Cortex of kidney (tissue), 1 donor: ENCODE data around the gene ASIC4.

ENCODE experiments used
- DNase-seq: peaks from one replicate; lab custom pipeline; 2025; lab: John Stamatoyannopoulos, UW

Gene ASIC4

DNA sequence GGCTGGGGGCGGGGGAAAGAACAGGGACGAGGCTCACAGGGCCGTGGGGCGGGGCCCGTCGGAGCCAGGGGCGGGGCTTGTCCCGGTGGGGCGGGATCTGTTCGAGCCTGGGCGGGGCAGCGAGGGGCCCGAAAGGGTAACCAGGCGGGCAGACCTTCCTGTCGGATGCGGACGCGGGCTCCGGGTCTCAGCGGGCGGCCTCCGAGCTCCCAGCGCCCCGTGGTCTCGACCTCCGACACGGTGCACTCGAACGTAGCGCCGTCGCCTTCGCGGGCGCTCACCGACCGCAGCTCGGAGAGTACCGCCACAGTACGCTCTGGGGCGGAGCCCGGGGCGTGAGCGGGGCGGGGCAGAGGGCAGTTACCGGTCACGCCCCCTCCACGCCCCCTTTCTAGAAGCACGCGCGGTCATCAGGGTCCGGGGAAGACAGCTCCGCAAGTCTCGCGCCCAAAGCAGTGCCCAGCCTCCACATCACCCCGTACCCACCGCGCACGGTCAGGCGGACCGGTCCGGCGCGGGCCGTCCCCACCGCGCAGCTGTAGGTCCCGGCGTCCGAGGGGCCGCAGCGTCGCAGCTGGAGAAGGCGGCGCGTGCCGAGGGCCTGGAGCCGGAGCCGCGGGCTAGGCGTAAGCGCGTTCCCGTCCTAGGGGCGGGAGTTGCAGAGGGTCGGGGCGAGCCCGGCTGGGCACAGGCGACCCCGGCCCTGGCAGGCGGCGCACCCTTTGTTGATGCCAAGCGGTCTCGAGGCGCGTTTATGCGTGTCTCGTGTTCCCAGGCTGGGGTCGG lies 38.3 kb downstream of the ASIC4 start:
- DNase-seq = no peak

GRCh38 chr2:219553168-219553417 lies 38.8 kb downstream of the ASIC4 start:
- no peak for DNase-seq

DNA sequence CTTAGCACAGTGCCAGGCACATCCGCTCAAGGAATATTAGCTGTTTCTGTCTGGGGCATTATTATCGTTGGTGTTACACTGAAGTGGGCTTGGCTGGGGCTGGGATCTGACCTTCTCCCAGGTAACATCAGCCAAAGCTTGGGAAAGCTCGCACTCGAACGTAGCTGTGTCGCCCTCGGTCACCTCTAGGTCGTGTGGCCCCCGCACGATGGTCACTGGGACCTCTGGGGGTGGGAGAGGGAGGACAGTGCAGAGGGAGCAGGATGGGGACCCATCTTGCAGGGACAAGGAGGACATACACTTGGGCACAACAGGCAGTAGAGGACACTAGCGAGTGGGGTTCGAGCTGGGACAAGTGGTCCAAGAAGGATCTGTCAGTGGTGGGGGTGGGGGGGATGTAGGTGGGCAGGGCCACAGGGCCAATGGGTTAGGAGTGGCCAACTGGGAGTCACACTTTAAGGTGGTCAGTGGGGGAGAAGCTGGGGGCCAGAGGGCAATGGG lies 39.2 kb downstream of the ASIC4 start:
- no peak for DNase-seq

GRCh38 chr2:219554350-219554749 lies 40.1 kb downstream of the ASIC4 start:
- DNase-seq = no peak

DNA sequence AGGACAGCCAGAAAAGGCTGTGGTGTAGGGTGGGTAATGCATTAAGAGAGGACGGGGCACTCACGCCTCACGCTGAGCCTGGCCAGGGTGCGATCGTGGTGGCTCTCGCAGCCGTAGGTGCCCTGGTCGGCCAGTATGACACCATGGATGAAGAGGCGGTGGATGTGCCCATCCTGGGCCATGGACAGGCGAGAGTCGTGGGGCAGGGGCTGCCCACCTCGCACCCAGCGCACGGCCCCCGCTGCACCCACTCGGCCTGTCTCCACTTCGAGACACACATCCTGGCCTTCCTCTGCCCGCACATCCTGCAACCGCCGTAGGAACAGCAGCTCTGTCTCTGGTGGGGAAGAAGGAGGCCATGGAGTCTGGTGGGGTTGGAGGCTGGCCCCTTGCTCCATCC lies 41.7 kb downstream of the ASIC4 start:
- DNase-seq = no peak

DNA sequence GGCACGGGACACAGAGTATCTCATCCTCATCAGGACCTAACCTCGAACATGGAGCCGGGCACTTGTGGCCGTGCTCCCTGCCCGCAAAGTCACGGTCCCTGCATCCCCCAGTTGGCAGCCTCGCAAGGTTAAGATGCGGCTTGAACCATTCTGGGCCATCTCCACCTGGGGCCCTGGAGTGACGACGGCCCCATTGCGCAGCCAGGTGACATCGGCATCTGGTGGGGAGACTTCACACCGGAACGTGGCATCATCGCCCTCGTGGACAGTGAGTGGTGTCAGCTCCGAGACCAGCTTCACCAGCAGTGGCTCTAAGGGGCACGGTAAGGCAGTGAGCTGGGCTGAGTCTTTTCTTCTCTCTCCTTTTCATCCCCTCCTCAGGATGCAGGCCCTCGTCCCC lies 42.1 kb downstream of the ASIC4 start:
- DNase-seq = no peak

DNA sequence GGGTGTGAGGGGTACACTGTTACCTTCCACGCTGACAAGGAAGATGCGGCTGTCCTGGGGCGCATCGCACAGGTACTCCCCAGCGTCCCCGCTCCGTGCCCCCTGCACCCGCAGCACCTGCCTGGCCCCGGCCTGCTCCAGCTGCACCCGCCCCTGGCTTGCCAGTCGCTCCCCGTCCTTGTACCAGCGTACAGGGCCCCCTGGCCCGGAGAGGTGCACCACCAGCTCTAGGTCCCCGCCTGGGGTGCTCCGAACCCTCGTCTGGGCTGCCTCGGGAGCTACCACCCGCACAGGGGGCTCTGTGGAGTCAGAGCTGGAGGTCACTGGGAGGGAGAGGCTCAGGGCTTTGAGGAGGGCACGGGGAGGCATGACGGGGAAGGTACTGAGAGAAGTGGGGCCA lies 43.0 kb downstream of the ASIC4 start:
- no peak for DNase-seq

DNA sequence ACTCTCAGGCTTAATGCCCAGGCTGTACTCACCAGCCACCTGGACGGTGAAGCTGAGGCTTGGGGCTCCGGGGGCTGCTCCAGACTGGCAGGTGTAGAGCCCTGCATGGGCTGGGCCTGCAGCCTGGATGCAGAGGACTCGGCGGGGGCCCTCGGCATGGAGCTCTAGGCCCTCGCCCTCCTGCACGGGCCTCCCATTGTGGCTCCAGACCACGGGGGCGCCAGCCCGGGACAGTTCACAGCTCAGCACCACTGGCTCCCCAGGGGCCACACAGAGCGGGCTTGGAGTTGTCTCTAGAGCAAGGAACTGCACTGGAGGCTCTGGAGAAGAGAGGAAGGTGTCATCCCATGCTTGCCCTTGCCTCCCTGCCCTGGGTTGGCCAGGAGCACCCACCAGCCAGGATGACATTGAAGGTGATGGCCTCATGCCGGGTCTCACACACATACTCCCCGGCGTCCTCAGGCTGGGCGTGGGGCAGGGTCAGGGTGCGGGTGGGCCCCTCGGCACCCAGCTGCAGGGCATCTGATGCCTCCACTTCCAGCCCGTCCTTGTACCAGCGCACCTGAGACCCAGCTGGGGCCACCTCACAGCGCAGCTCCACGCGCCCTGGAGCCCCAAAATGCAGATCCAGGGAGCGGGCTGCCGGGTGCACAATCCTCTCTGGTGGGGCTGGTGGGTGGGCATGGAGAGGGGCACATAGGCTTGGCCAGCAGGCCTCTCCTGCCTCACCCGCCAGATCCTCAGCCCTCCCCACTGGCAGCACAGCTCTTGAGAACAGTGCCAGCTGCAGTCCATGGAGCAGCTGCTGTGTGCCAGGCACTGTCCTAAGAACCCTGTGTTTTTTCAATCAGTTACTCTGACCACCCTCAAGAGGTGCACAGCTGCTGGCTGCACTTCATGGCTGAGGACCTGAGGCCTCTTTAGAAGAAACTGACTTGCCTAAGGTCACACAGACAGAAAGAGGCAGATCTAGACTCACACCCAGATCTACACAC lies 43.8 kb downstream of the ASIC4 start:
- no peak for DNase-seq

DNA sequence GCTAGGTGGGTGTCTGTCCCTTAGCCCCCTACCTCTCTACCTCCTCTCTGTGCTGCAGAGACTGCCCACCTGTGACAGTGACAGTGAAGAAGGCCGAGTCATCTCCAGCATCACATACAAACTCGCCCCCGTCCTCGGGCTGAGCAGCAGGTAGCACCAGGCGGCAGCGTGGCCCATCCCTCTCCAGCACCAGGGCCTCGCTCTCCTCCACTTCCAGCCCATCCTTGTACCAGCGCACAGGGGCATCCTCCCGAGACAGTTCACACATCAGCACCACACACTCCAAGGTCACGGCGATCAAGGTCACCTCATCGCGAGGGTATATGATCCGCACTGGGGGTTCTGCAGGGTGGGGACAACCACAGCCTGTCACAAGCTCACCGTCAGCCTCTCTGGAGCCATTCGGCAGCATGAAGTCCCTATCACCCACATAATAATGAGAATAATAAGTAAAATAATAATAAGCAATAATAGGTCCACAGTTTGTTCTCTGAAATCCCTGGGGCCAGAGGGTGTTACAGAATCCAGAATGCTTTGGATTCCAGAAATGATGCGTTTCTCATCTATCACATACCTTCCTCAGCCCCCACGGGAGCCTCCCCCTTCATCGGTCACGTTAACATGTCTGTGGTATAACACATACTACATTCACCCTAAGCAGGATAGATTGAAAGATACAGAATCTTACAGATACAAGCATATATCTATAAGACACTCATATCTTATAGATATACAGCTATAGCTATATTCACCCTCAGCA lies 45.1 kb downstream of the ASIC4 start:
- no peak for DNase-seq

DNA sequence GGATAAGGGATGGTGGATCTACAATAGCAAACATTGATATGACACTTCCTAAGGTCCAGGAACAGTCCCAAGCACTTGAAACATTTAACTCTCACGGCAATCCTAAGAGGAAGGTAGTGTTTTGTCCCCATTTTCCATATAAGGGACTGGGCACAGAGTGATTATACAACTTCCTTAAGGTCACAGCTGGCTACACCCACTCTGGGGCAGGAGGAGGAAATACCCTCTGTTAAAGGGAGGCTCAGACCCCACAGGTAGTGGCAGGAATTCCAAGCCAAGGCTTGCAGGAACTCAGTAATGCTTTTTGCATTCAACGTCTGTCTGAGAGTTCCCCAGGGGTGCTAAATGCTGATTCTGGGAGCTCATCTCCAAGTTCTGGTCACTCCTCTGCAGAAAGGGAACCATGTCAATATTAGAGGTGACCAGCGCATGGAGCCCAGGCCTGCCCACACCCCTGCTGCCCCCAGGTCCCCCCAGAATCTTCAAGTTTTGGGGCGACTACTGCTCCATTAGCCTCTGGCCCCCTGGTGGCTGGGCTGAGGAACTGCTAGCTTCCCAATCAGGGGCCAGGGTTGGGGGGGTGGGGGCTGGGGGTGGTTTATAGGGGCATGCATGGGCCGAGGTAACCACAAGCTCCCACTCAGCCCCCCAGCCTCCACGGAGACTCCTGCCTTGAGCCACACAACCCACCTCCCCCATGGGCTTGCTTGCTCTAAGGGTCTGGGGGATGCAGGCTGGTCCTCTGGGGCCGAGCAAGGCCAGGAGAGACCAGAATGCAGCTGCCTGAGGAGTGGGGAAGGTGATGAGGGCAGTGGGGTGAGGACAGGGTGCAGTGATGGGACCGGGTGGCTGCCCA lies 46.0 kb downstream of the ASIC4 start:
- no peak for DNase-seq

DNA sequence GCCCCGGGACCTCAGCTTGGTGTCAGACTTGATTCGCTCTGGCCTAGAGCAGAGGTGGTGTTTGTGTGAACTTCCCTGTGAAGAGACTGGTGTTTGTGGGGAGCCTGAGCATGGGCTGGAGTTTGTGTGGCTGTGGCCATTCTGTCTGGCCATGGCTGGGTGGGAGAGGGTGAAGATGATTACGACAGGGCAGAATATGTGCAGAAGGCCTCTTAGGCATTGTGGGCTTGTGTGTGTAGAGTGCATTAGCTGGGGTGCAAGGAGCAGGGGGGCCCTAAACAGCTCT lies 46.6 kb downstream of the ASIC4 start:
- DNase-seq = no peak

- no peak for DNase-seq
Measured at GRCh38 chr2:219561179-219562048, 47.1 kb downstream of the ASIC4 start.

- no peak for DNase-seq
Measured at GRCh38 chr2:219562049-219563020, 48.1 kb downstream of the ASIC4 start.

DNA sequence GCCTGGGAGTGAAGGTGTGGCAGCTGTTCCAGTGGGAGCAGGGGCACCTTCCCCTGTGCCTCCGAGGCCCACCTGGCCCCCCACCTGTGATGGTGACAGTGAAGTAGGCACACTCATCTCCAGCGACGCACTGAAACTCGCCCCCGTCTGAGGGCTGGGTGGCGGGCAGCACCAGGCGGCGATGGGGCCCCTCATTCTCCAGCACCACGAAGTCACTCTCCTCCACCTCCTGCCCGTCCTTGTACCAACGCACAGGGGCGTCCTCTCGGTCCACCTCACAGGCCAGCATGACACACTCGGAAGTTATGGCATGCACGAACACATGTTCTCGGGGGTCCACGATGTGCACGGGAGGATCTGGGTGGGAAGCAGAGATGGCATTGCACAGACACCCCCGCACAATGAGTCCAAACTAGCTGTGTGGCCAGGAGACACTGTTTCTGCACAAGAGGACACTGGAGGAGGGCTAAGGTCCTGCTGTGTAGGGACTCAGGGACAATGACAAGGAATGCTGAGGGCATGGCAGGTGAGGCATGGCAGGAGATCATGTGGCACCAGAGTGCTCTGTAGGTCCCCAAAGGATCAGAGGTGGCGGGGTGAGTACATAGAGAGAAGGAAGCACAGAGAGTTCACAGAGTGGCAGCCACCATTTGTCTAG lies 49.1 kb downstream of the ASIC4 start:
- DNase-seq = no peak

- no peak for DNase-seq
Measured at GRCh38 chr2:219565130-219566080, 51.1 kb downstream of the ASIC4 start.

- no peak for DNase-seq
Measured at GRCh38 chr2:219566640-219567039, 52.4 kb downstream of the ASIC4 start.

DNA sequence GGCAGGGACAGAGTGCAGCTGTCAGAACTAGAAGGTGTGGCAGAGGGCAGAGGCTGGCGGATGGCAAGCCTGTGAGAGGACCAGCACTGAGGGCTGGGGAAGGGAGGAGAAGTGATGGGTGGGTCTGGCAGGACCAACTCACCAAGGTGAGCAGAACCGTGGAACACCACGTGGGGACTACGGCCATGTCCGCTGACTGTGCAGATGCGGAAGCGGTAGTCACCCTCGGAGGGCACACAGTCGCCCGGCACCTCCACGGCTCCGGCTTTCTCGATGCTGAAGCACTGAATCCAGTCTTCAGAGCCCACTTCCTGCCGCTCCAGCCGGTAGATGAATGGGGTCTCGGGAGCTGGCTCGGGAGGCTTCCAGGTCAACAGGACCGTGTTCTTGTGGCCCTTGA lies 52.8 kb downstream of the ASIC4 start:
- no peak for DNase-seq
